AG04450 (cell line): ENCODE results near the gene IL4R. TPM values are rescaled to one million over a fixed set of nuclear protein-coding genes. Genes with fewer than 3 reads are reported as not detected.

Experiments
- CTCF ChIA-PET: fragments of 300-600, 350-600 bp; formaldehyde crosslinking; extraction: SDS; loops from one replicate; lab custom pipeline; 2022; ENCODE audit warnings: antibody characterized with exemption, inconsistent platforms; lab: Charles Lee
- POLR2A ChIA-PET: fragments of 350-600 bp; formaldehyde crosslinking; extraction: SDS; loops from one replicate; lab custom pipeline; 2021; ENCODE audit warnings: antibody characterized with exemption, inconsistent platforms; lab: Yijun Ruan, JAX
- DNase-seq: peaks from one replicate; pipeline ENCODE4 v3.0.0-alpha.2; 2011; ENCODE audit warnings: low read depth, low spot score
- H3K27ac ChIP-seq: one replicate; pipeline ENCODE4 v1.5.1; 2012; ENCODE audit warnings: low read depth, low read length, control low read depth
- H3K27me3 ChIP-seq: one replicate; pipeline ENCODE4 v1.6.0; 2012; ENCODE audit warnings: low read length; ENCODE audit not compliant: control insufficient read depth, insufficient read depth
- H3K4me3 ChIP-seq: 2 replicates; pipeline ENCODE4 v1.5.1; 2011; ENCODE audit warnings: mild to moderate bottlenecking, low read depth, low read length, control low read depth
- H3K9me3 ChIP-seq: 2 replicates; pipeline ENCODE4 v1.5.1; 2012; ENCODE audit warnings: low read length; ENCODE audit not compliant: control insufficient read depth, insufficient read depth
- polyA plus RNA-seq: library from polyadenylated mRNA; depleted of rRNA; stranded (reverse); fragments of >200 nt; gene quantifications from 2 replicates; pipeline ENCODE4 v1.2.3, GENCODE V29; 2011
- TF ChIP-seq, protein P1 (sequence below): IDR thresholded peaks from 2 replicates; pipeline ENCODE4 v1.5.1; 2011; ENCODE audit warnings: low read depth, low read length, control low read depth, inconsistent platforms

The IL4R gene
- polyA plus RNA-seq, 1 experiment, result 31.1 TPM

- TF ChIP-seq, protein P1, sequence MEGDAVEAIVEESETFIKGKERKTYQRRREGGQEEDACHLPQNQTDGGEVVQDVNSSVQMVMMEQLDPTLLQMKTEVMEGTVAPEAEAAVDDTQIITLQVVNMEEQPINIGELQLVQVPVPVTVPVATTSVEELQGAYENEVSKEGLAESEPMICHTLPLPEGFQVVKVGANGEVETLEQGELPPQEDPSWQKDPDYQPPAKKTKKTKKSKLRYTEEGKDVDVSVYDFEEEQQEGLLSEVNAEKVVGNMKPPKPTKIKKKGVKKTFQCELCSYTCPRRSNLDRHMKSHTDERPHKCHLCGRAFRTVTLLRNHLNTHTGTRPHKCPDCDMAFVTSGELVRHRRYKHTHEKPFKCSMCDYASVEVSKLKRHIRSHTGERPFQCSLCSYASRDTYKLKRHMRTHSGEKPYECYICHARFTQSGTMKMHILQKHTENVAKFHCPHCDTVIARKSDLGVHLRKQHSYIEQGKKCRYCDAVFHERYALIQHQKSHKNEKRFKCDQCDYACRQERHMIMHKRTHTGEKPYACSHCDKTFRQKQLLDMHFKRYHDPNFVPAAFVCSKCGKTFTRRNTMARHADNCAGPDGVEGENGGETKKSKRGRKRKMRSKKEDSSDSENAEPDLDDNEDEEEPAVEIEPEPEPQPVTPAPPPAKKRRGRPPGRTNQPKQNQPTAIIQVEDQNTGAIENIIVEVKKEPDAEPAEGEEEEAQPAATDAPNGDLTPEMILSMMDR, result no peak
- DNase-seq, result no peak
- H3K27ac ChIP-seq, result no peak overlapping the region
- ChIA-PET POLR2A (no interaction called here), CTCF (interaction anchor here (4.2 kb wide), 1 partner anchor 89 kb away, joined by 21 read pairs; no protein-coding TSS in a partner anchor)
- no peaks in the 10 kb centered on the region; the same call in 1 of the 2 replicates for H3K9me3 ChIP-seq
- no peaks in the 10 kb centered on the region for H3K27me3 ChIP-seq
- no peak overlapping the region for H3K4me3 ChIP-seq
Observed at GRCh38 chr16:27323781-27324561, 10.2 kb downstream of the IL4R start.

- DNase-seq, result no peak
- Histone ChIP-seq H3K27me3 (no peaks in the 10 kb centered on the region), H3K27ac (peak overlapping the region; percentile 21), H3K4me3 (no peak overlapping the region), H3K9me3 (no peaks in the 10 kb centered on the region; the same call in 1 of the 2 replicates)
- TF ChIP-seq, protein P1, result no peak
- POLR2A ChIA-PET, result no interaction called here
- CTCF ChIA-PET, result no interaction called here
Observed at GRCh38 chr16:27324851-27325301, 11.1 kb downstream of the IL4R start.

GRCh38 chr16:27325736-27326135, 12.0 kb downstream of the IL4R start:
- POLR2A ChIA-PET, result no interaction called here
- CTCF ChIA-PET, result interaction anchor here (1.5 kb wide), 1 partner anchor 91 kb away, joined by 4 read pairs; no protein-coding TSS in a partner anchor
- Histone ChIP-seq H3K4me3 (no peak overlapping the region), H3K27me3 (no peaks in the 10 kb centered on the region), H3K27ac (peak overlapping the region; percentile 97), H3K9me3 (no peaks in the 10 kb centered on the region; the same call in 1 of the 2 replicates)
- DNase-seq, result no peak
- TF ChIP-seq, protein P1, result no peak

- Histone ChIP-seq H3K27ac (peak overlapping the region; percentile 97), H3K27me3 (no peaks in the 10 kb centered on the region), H3K9me3 (no peaks in the 10 kb centered on the region; the same call in 1 of the 2 replicates), H3K4me3 (no peak overlapping the region)
- TF ChIP-seq, protein P1, result no peak
- ChIA-PET POLR2A (interaction anchor here (0.8 to 1.1 kb wide), 2 partner anchors 9 to 10 kb away, joined by 6 to 9 read pairs; no protein-coding TSS in a partner anchor), CTCF (interaction anchor here (1.5 kb wide), 1 partner anchor 92 kb away, joined by 4 read pairs; no protein-coding TSS in a partner anchor)
- DNase-seq, result no peak
Observed at GRCh38 chr16:27326251-27326650, 12.5 kb downstream of the IL4R start.
